NCI-H187 (cell line): Measurements from ENCODE around the gene SHISAL2B.
"Not testable (repeated sequence)": the region's sequence is repeated elsewhere in the genome, so short reads cannot be mapped to it uniquely, and the experiment has no call there.

Experiments used
- DNase-seq, 2 experiments: peaks; one replicate each; lab custom pipeline; 2025; lab: John Stamatoyannopoulos, UW

The SHISAL2B gene

GRCh38 chr5:64700765-64701164, 10.5 kb downstream of the SHISAL2B start:
- no peak for DNase-seq

GRCh38 chr5:64706074-64706473, 15.8 kb downstream of the SHISAL2B start:
- not testable (repeated sequence) for DNase-seq

- no peak for DNase-seq
These were observed 16.9 kb downstream of the SHISAL2B start for GRCh38 chr5:64707191-64707590.

DNA sequence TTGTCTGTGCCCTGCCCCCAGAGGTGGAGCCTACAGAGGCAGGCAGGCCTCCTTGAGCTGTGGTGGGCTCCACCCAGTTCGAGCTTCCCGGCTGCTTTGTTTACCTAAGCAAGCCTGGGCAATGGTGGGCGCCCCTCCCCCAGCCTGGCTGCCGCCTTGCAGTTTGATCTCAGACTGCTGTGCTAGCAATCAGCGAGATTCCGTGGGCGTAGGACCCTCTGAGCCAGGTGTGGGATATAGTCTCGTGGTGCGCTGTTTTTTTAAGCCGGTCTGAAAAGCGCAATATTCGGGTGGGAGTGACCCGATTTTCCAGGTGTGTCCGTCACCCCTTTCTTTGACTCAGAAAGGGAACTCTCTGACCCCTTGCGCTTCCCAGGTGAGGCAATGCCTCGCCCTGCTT, 24.2 kb downstream of the SHISAL2B start:
- DNase-seq: not testable (repeated sequence)

DNA sequence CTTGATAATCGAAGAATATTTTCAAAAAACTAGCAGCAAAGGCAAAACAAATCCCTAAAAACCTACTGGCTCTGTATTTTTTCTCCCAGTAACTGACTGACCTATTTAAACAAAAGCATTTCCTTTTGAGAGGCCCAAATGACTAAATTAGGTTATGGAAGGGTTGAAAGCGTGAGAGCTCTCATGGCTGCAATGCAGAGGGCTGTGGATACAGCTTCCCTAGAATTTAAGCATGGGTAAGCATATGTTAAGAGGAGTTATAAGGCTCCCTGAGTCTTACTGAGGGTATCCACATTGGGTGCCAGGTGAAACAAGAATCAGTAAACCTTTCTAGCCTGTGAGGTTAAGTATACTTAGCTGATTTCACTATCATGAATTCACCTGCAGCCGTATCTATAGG, 32.3 kb downstream of the SHISAL2B start:
- no peak for DNase-seq

GRCh38 chr5:64727150-64727549, 36.8 kb downstream of the SHISAL2B start:
- no peak for DNase-seq

DNA sequence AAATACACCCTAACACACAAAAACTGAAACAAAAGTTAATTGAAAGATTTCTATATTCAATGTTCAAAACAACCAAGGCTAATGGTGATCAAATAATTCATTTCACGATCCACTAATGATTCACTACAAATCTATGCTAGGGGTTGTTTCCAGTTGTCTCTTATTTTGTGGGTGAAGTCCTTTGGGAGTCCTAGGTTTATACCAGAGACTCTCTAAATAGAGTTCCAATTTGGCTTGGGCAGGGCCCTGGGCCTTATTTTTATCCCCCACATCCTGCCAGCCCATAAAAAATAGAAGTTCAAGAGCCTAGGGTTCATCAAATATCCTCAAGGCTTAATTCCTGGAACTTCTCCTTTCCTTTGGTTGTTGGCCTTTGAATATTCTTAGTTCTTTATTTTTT, 52.1 kb downstream of the SHISAL2B start:
- DNase-seq: no peak

DNA sequence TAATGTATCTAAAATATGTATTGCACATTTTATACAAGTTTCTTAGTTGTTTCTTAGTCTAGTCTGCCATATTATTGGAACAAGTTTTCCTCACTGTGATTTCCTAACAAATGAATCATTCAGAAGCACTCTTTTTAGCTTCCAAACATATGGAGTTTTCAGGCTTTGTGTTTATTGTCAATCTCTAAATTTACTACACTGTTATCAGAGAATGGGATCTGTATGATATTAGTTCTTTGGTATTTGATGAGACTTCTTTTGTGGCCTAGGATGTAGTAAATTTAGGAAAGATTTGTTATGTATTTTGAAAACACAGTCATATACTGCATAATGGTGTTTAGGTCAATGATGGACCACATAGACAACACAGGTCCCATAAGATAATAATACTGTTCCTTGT, 52.5 kb downstream of the SHISAL2B start:
- no peak for DNase-seq

DNA sequence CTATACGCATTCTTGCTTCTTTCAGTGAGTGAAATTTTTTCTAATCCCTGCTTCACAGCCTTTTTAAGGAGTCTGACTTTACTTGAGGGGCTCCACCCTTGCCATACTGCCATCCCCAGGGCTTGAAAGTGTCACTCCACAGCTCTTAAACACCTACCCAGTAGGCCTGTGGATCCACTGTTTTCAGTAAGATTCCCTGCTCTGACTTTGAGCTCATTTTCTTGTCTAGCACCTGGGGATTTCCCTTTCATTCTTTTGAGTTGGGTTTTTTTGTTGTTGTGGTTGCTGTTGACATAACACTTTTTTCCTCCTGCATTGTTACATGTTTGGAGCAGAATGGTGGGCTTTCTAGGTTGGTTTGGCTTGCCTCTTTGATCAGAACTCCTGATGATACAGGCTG, 54.6 kb downstream of the SHISAL2B start:
- DNase-seq: no peak

DNA sequence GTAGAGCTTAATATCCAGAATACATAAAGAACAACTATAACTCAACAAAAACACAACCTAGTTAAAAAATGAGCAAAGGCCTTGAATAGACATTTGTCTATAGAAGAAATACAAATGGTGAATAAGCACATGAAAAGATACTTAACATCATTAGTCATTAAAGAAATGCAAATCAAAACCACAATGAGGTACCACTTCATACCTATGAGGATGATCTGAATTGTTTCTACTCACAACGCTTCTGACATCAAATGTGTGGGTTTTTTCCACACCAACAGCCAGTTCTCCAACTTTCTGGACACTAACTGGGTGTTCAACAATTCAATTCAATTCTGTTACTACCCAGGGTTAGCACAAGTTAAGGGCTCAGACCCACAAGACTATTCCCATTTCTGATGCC, 56.1 kb downstream of the SHISAL2B start:
- no peak for DNase-seq

DNA sequence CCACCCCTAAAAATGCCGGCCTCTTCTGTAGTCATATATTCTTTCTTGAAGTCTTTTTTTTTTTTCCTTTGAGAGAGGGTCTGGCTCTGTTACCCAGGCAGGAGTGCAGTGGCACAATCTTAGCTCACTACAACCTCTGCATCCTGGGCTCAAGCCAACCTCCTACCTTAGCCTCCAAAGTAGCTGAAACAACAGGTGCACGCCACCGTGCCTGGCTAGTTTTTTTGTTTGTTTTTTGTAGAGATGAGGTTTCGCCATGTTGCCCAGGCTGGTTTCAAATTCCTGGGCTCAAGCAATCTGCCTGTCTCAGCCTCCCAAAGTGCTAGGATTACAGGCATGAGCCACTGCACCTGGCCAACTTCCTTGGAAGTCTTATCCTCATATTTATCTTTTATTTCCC, 59.1 kb downstream of the SHISAL2B start:
- DNase-seq: no peak

DNA sequence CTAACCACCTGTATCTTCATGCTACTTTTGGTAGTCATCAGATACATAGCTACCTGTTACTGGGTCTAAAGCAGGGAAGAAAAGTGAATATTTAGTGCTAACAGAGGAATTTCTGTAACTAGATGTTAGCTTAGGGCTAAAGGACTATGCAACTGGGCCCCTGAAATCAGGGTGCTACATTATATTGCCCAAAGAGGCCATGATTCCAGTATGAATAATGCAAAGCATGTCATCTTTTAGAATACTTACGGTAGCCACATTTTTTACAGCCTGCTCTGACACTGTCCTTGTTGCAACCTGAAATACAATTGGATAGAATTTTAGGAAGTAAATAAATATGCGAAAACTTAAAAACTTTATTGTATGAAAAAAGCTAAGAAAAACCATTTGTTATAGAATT, 63.8 kb downstream of the SHISAL2B start:
- DNase-seq: no peak

DNA sequence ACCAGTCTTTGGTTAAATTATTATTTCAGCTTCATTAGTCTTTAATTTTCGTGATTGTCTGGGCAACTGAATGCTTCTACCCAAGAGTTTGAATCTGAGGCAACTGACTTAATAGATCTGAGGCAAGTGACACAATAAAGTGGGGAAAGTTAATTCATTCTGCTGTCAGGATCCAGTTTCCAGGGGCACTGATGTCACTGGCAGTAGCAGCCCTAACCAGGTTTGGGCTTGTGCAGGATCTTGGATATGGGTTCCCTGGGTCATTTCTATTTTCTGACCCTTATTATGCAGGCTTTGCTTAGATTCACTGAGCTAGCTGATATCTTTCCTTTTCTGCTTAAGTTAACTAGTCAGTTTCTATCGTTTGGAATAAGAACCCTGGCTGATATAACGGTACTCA, 68.6 kb downstream of the SHISAL2B start:
- no peak for DNase-seq

GRCh38 chr5:64759960-64760660, 69.8 kb downstream of the SHISAL2B start:
- DNase-seq: no peak

DNA sequence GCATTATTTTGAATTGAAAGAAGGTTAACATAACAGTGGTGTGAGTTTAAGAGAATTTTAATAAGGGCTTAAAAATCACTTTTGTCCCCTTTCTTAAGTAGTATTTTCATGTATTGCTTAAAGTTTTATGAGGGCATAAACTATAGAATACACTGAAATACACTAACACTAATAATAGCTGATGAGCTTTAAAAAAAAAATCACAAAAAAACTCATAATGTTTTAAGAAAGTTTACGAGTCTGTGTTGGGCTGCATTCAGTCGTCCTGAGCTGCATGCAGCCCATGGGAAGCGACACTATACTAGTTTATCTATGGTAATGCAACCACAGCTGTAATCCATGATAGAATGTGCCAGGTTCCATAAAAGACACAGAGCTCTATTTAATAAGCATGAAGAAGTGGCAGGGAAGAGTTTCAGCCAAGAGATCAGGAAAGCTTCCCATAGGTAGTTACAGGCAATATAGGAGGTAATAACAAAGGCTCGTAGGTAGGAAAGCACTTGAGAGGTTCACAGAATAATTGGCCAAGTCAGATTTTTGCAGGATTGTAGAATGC, 73.7 kb downstream of the SHISAL2B start:
- DNase-seq: no peak

- DNase-seq: no peak
These were observed 75.7 kb downstream of the SHISAL2B start for GRCh38 chr5:64765804-64766504.

- DNase-seq: no peak
These were observed 76.6 kb downstream of the SHISAL2B start for GRCh38 chr5:64766941-64767340.
